Left ventricle myocardium inferior (tissue), 1 donor: ENCODE measurements around the gene NRG3. TPM values are rescaled to one million over a fixed set of nuclear protein-coding genes. Genes with fewer than 3 reads are reported as not detected.

Source experiments
- DNase-seq: peaks from one replicate; pipeline ENCODE4 v3.0.0-alpha.2; 2020
- H3K27ac ChIP-seq: fragments of 200-600 bp; replicated peaks from 2 replicates; pipeline ENCODE4 v1.8.0; 2021
- H3K27me3 ChIP-seq: fragments of 200-600 bp; 2 replicates; pipeline ENCODE4 v1.8.0; 2021; ENCODE audit warnings: low read depth
- H3K36me3 ChIP-seq: fragments of 200-600 bp; 2 replicates; pipeline ENCODE4 v1.8.0; 2021
- H3K4me1 ChIP-seq: fragments of 200-600 bp; 2 replicates; pipeline ENCODE4 v1.8.0; 2021
- H3K4me3 ChIP-seq: fragments of 200-600 bp; 2 replicates; pipeline ENCODE4 v1.8.0; 2021; ENCODE audit warnings: mild to moderate bottlenecking, moderate library complexity
- H3K9me3 ChIP-seq: fragments of 200-600 bp; replicated peaks from 2 replicates; pipeline ENCODE4 v1.8.0; 2021
- intact Hi-C: fragments of 100-400 bp; cut with micrococcal nuclease; formaldehyde crosslinking; loops from one replicate; pipeline ENCODE4 v1.11.0; 2022
- total RNA-seq: library from RNA; stranded (reverse); fragmentation: NEBNext Ultra II Directional; extraction: Animal tissue kit (Norgen Biotek cat#: 25700); gene quantifications from one replicate; pipeline ENCODE4 v1.2.1, GENCODE V29; 2021
- TF ChIP-seq, protein P1 (sequence below): fragments of 200-600 bp; IDR thresholded peaks from 2 replicates; pipeline ENCODE4 v1.8.0; 2021; ENCODE audit warnings: antibody characterized with exemption, mild to moderate bottlenecking, borderline replicate concordance
- donor health status: DM: no; HTN: yes; CAD: no; lungs with severe emphysema.

The NRG3 gene
- total RNA-seq, 1 donor from 2014 or later: 0.11 TPM

DNA sequence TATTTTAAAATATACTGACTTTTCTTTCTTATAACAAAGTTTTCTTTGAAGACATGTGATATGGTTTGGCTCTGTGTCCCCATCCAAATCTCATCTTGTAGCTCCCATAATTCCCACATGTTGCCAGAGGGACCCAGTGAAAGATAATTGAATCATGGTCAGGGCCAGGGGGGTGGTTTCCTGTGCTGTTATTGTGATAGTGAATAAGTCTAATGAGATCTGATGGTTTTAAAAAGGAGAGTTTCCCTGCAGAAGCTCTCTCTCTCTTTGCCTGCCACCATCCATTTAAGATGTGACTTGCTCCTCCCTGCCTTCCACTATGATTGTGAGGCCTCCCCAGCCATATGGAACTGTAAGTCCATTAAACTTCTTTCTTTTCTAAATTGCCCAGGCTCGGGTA is 768.1 kb downstream of the NRG3 start:
- TF ChIP-seq, protein P1, sequence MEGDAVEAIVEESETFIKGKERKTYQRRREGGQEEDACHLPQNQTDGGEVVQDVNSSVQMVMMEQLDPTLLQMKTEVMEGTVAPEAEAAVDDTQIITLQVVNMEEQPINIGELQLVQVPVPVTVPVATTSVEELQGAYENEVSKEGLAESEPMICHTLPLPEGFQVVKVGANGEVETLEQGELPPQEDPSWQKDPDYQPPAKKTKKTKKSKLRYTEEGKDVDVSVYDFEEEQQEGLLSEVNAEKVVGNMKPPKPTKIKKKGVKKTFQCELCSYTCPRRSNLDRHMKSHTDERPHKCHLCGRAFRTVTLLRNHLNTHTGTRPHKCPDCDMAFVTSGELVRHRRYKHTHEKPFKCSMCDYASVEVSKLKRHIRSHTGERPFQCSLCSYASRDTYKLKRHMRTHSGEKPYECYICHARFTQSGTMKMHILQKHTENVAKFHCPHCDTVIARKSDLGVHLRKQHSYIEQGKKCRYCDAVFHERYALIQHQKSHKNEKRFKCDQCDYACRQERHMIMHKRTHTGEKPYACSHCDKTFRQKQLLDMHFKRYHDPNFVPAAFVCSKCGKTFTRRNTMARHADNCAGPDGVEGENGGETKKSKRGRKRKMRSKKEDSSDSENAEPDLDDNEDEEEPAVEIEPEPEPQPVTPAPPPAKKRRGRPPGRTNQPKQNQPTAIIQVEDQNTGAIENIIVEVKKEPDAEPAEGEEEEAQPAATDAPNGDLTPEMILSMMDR: no peak
- Histone ChIP-seq H3K27ac (peak overlapping the region; percentile 64), H3K36me3 (no peaks in the 10 kb centered on the region), H3K27me3 (no peaks in the 10 kb centered on the region), H3K9me3 (no peaks in the 10 kb centered on the region), H3K4me3 (no peak overlapping the region), H3K4me1 (no peaks in the 10 kb centered on the region)
- intact Hi-C loops: no loop called here
- DNase-seq: no peak

DNA sequence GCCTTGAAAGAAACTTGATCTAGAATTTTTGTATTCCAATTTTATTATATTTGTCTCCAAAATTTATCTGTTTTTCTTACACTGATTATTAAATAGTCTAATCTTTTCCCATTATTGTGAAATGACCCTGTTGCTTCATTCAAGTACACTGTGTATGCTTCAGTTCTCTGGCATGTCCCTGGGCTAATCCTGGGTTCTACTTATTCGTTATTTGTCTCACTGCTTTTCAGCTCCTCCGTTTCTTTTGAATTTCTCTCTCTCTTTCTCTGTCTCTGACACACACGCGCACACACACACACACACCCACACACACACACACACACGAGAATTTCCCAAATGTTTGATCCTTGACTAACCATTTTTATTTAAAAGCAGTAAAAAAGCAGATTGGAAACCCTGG is 768.6 kb downstream of the NRG3 start:
- intact Hi-C loops: no loop called here
- H3K4me3 ChIP-seq: no peak overlapping the region
- DNase-seq: no peak
- no peaks in the 10 kb centered on the region for H3K27me3 ChIP-seq
- H3K36me3 ChIP-seq: no peaks in the 10 kb centered on the region
- H3K9me3 ChIP-seq: peaks cover 3% of the 10 kb centered on the region
- no peaks in the 10 kb centered on the region for H3K4me1 ChIP-seq
- TF ChIP-seq, protein P1: no peak
- H3K27ac ChIP-seq: peak overlapping the region; percentile 64

DNA sequence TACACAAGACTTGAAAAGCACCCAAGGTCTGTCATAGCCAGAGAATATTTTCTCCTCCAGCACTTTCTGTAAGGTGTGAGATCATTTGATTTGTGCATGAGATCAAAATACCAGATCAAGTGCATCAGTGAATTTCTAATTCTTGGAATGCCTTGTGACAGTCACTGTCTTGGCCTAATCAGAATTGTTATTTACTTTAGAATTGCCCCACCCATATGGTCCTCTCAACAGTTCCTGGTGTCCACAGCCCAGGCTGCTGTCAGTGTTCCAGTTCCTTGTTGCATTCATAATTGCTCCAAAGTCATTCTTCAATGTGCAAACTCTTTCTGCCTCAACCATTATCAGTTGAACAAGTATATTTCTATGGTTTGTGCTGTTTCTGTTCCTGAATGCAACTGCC is 770.2 kb downstream of the NRG3 start:
- Histone ChIP-seq H3K4me3 (no peak overlapping the region), H3K4me1 (no peaks in the 10 kb centered on the region), H3K36me3 (no peaks in the 10 kb centered on the region), H3K9me3 (peaks cover 3% of the 10 kb centered on the region), H3K27ac (no peak overlapping the region), H3K27me3 (no peaks in the 10 kb centered on the region)
- intact Hi-C loops: no loop called here
- TF ChIP-seq, protein P1: no peak
- no peak for DNase-seq

DNA sequence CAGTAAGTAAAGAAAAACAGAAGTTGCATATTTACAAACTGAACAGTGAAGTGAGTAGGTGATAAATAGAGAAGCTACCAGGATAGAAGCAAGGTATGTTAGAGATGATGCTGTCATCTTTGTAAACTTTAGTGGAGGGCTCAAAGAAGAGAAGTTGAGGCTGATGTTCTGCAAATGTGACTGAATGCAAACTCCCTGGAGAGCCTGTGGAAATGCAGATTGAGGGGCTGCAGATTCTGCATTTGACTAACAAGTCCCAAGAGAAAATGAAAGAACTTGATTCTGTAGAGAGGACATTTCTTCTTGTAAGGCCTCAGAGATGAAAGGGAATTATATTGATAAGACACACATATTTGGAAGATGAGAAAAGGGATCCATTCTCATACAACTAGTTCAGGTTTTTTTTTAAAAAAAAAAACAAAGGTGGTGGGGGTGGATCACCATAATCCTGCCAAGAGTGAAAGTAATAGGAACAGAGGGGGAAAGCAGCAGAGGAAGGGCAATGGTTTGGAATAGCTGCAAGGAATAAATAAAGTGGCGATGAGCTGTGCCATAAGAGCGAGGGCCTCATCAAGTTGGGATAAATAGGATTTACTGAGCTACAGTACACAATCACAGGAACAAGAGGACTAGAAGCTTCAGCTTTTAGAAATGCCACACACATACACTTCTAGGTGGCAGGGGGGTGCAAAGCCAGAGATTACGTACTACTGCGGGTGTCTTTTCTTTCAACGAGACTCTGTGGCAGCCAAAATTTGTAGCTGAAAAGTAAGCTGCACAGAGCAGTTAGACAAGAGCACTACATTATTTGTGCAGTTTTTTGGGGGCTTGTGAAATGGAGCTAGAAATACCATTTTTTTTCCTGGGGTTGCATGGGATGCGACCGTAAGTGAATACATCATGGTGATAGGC is 778.5 kb downstream of the NRG3 start:
- intact Hi-C loops: no loop called here
- DNase-seq: no peak
- Histone ChIP-seq H3K4me1 (no peaks in the 10 kb centered on the region), H3K27ac (no peak overlapping the region), H3K27me3 (no peaks in the 10 kb centered on the region), H3K36me3 (no peaks in the 10 kb centered on the region), H3K4me3 (no peak overlapping the region), H3K9me3 (no peaks in the 10 kb centered on the region)
- TF ChIP-seq, protein P1: no peak

DNA sequence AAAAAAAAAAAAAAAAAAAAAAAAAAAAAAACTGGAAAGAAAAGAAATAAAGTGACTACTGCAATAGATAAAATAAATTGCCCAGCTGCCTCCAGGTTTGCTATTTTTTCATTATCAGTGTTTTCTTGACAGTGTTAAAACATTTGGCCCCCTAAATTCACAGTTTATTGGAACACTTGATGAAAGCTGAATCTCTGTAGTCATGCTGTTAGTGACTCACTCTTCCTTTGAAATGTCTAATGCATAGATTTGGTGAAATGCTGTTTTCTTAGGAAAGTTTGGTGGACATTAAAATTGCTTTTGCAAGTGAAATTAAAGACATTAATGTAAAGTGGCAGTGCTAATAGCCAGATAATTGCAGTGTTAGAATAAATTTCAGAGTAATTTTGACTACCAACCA is 785.2 kb downstream of the NRG3 start:
- intact Hi-C loops: no loop called here
- Histone ChIP-seq H3K27me3 (no peaks in the 10 kb centered on the region), H3K4me1 (no peaks in the 10 kb centered on the region), H3K36me3 (no peaks in the 10 kb centered on the region), H3K4me3 (no peak overlapping the region), H3K9me3 (no peaks in the 10 kb centered on the region), H3K27ac (no peak overlapping the region)
- DNase-seq: no peak
- TF ChIP-seq, protein P1: no peak
